Stimulated activated memory B cell treated with anti-CD40 and anti-IgM and Interleukin-4, amounts not matched to agents 10 μg/mL and 1 μg/mL and 100 μg/mL, for 72 hours (primary cell): Measurements from ENCODE around the gene COX7A2.

Experiments
- ATAC-seq: fragments of 150-1000 bp; cut with Tn5 transposase; 2 replicates; pipeline ENCODE4 v1.10.0; 2021
- H3K27ac Mint-ChIP-seq: one replicate; pipeline ENCODE4 v1.8.0; 2022; ENCODE audit warnings: mild to moderate bottlenecking, mixed read lengths
- H3K27me3 Mint-ChIP-seq: one replicate; pipeline ENCODE4 v1.8.0; 2022; ENCODE audit warnings: mixed read lengths
- H3K36me3 Mint-ChIP-seq: one replicate; pipeline ENCODE4 v1.8.0; 2022; ENCODE audit warnings: mixed read lengths
- H3K4me1 Mint-ChIP-seq: one replicate; pipeline ENCODE4 v1.8.0; 2022; ENCODE audit warnings: mixed read lengths
- H3K4me3 Mint-ChIP-seq: one replicate; pipeline ENCODE4 v1.8.0; 2022; ENCODE audit warnings: mild to moderate bottlenecking, moderate library complexity, mixed read lengths
- H3K9me3 Mint-ChIP-seq: one replicate; pipeline ENCODE4 v1.8.0; 2022; ENCODE audit warnings: mixed read lengths

The COX7A2 gene

DNA sequence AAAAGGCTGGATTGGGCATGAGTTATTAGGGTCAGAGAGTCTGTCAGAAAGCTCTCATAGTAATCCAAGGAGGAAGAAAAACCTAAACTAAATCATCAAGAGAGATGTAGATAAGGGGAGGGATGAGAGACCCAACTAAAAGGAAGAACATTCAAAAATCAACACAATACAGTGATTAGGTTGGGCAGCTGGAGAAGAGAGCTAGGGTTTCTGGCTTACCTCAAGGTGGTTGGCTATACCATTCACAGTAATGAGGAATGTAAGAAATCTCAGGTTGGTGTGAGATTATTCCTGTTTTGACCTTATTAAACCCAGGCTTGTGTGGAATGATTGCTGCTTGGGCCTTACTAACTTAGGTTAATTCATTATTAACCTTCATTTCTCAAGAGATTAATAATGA is 6.2 kb upstream of the COX7A2 start:
- Mint-ChIP-seq H3K27ac (no peak overlapping the region), H3K36me3 (peaks cover 17% of the 10 kb centered on the region), H3K4me1 (peaks cover 1% of the 10 kb centered on the region), H3K4me3 (no peak overlapping the region), H3K27me3 (peaks cover 19% of the 10 kb centered on the region), H3K9me3 (no peaks in the 10 kb centered on the region)
- no peak for ATAC-seq

DNA sequence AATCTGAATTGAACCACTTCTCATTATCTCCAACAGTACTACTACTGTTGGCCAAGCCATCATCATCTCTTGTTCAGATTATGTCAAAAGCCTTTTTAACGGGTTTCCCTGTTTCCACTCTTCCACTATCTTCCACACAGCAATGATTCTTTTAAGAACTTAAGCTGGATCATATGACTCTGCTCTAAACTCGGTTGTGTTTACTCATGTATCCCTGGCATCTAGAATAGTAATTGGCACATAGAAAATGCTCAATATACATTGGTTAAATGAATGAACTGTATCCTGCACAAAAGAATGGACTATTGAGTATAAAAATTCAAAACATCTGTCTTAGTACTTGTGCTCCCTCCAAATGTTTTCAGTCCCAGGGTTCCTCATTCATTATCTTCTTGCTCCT is 2.8 kb upstream of the COX7A2 start:
- ATAC-seq: no peak
- Mint-ChIP-seq H3K4me1 (peaks cover 13% of the 10 kb centered on the region), H3K27me3 (peaks cover 19% of the 10 kb centered on the region), H3K27ac (no peak overlapping the region), H3K9me3 (no peaks in the 10 kb centered on the region), H3K4me3 (no peak overlapping the region), H3K36me3 (peaks cover 10% of the 10 kb centered on the region)

DNA sequence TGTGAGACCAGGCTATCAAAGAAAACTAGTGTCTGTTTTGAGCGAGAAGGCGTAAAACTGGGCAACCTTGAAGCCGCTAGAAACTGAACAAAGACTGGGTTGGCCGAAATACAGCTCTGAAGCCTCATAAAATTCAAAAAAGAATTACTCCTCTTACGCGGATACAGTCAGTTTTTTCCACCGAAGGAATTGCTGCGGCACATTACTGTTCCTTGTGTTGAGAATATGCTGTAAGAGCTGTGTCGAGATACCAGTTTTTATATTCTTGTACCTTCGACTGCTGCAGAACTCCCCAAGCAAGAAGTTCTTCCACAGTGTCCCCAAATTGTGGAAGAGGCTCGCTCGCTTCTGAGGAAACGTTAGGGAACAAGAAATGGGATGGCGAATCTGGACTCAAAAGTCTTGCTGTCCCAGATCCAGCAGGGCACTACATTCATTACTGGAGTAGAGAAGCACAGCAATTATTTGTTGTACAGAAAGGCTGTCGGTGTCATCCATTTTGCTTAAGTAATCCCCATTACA is 523 bp upstream of the COX7A2 start:
- Mint-ChIP-seq H3K27ac (peak overlapping the region; percentile 100), H3K27me3 (peaks cover 19% of the 10 kb centered on the region), H3K36me3 (peaks cover 19% of the 10 kb centered on the region), H3K4me3 (peak overlapping the region; percentile 100), H3K4me1 (peaks cover 21% of the 10 kb centered on the region), H3K9me3 (no peaks in the 10 kb centered on the region)
- no peak for ATAC-seq

DNA sequence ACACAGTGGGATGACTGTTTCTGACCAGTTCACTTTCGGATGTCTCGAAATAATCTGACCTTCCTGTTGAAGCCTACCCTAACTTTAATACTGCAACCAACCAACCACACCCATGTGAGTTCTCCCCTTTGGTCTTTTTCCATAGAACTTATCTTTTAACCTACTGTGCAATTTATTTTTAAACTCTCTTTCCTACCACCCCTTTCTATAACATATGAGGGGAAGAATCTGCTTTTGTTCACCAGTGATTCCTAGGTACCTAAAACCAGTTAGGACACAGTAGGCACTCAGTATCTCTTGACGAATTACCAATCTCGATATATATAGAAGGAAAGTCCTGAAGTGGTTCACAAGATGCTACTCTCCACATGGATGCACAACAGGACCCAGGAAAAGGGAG is 7.0 kb downstream of the COX7A2 start:
- no peak for ATAC-seq
- Mint-ChIP-seq H3K27me3 (no peaks in the 10 kb centered on the region), H3K27ac (no peak overlapping the region), H3K4me3 (no peak overlapping the region), H3K9me3 (no peaks in the 10 kb centered on the region), H3K4me1 (peaks cover 10% of the 10 kb centered on the region), H3K36me3 (peaks cover 31% of the 10 kb centered on the region)

DNA sequence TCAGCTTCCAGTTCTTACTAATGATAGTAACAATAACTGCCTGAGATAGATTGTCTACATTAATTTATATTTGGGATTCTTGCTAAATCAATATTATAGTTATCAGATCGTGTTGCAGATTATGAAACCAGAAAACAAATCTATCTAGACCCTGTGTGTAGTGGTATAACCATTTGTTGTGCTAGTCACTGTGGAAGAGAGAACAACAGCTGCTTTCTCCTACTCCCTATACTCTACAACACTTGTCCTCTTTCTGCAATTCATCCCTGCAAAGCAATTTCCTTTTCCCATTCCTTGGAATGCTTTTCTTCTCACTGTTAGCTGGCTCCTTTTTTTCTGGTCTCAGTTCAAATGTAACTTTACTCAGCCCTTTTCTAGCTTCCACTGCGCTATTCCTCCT is 8.3 kb downstream of the COX7A2 start:
- Mint-ChIP-seq H3K4me3 (no peak overlapping the region), H3K9me3 (no peaks in the 10 kb centered on the region), H3K4me1 (no peaks in the 10 kb centered on the region), H3K27ac (no peak overlapping the region), H3K27me3 (no peaks in the 10 kb centered on the region), H3K36me3 (peaks cover 24% of the 10 kb centered on the region)
- ATAC-seq: no peak

DNA sequence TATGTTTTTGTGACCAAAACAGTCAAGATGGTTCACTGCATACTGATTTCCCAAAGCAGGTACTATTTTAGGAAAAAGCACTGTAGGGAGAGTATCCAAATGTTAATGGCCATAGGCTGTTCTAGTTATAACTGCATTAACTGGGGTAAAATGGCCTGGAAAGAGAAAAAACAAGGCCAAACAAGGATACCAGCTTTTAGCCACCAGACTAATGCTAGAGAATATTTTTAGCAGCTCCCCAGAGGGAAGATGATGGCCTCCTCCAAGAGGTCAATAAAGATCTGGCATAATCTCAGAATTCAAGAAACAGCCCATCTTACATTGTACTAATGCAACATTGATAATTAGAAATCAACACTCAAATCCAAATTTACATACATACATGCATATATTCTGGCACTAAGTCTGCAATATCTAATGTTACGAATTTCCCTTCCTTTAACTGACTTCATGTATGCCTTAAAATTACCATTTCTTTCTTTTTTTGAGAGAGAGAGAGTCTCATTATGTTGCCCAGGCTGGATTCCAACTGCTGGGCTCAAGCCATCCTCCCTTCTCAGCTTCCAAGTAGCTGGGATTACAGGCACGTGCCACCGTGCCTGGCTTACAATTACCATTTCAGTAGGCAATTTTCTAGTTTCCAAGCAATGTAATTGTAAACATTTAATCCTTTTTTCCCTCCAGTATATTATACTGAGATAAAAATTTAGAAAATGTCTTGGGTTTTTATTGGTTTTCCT is 9.3 kb downstream of the COX7A2 start:
- no peak overlapping the region for H3K4me3 Mint-ChIP-seq
- no peaks in the 10 kb centered on the region for H3K4me1 Mint-ChIP-seq
- no peak overlapping the region for H3K27ac Mint-ChIP-seq
- H3K27me3 Mint-ChIP-seq: no peaks in the 10 kb centered on the region
- no peaks in the 10 kb centered on the region for H3K9me3 Mint-ChIP-seq
- ATAC-seq: no peak
- peaks cover 18% of the 10 kb centered on the region for H3K36me3 Mint-ChIP-seq

DNA sequence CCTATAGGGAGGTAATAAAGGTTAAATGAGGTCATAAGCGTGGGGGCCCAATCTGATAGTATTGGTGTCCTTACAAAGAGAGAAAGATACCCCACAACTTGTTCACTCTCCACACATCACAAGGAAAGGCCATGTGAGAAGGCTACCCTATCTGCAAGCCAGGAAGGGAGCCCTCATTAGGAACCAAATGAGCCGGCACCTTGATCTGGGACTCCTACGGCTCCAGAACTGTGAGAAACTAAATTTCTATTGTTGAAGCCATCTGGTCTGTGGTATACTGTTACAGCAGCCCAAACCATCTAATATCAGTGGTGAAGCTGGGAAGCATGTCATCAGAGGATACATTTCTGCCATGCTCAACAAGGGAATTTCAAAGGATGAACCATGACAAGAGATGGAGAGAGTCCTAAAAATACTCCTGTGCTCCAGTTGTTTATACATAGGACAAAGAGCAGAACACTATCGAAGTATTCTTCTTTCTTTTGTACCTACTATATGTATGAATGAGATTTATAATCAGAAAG is 10.4 kb downstream of the COX7A2 start:
- H3K9me3 Mint-ChIP-seq: no peaks in the 10 kb centered on the region
- no peak overlapping the region for H3K4me3 Mint-ChIP-seq
- no peak overlapping the region for H3K27ac Mint-ChIP-seq
- no peak for ATAC-seq
- H3K27me3 Mint-ChIP-seq: no peaks in the 10 kb centered on the region
- no peaks in the 10 kb centered on the region for H3K4me1 Mint-ChIP-seq
- H3K36me3 Mint-ChIP-seq: peaks cover 18% of the 10 kb centered on the region

DNA sequence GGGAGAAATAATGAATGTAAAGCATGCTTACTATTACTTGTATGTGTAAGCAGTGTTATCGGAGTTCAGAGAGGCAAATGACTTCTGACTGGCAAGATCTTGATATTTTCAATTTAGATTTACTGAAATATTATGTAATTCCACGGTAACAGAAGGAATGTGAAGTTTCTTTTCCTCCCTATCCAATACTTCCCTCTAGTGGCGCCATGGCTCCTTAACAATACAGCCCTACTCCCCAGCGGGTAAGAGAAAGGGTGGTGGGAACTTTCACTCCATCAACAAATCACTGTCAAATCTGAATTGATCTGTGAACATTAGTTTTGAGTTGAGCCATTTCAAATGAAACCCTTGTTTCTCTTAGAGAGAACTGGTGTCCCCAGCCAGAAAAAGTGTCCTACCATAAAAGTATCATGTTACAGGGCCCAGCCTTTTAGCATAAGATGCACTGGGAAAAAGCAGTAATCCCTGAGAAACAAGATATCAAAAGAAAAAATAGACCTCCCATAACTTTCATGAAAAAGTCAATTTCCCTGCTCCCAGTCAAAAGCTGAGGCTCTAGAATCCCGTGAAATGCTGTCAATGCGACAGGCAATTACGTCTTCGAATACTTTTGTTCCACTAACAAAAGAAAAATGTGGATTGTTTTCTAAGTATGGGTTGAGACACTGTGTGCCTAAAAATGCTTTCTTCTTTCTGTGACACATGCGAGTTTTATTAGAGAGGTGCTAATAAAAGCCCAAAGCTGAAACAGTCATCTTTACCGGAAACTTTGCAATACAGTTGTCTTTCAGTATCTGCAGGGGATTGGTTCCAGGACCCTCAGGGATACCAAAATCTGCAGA is 12.9 kb downstream of the COX7A2 start:
- Mint-ChIP-seq H3K36me3 (no peaks in the 10 kb centered on the region), H3K27me3 (no peaks in the 10 kb centered on the region), H3K4me1 (no peaks in the 10 kb centered on the region), H3K27ac (no peak overlapping the region), H3K4me3 (no peak overlapping the region), H3K9me3 (no peaks in the 10 kb centered on the region)
- ATAC-seq: no peak

DNA sequence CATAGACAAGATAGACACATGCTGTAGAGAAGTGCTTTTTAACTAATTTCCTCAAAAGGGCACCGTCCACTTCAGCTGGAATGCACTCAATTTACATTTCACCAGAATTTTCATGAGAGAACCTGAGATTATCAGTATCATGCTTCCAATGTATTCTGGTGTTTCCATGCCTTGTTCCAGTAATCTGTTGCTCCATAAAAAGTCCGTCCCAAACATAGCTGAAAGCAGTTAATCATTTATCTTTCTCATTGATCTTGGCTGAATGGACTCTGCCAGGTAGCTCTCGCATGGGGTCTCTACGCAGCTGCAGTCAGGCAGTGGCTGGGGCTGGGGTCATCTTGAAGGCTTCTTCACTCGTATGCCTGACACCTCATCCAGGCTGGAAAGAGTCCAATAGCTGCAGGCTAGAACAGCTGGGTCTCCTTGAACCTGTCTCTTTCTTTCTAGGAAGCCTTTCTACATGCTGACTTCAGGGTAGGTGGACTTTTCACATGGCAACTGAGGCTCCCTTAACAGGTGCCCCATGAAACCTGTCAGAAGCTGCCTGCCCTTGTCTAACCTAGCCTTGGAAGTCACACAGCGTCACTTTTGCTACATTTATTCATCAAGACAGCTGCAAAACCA is 19.2 kb downstream of the COX7A2 start:
- Mint-ChIP-seq H3K4me1 (no peaks in the 10 kb centered on the region), H3K9me3 (no peaks in the 10 kb centered on the region), H3K36me3 (no peaks in the 10 kb centered on the region), H3K27me3 (peaks cover 30% of the 10 kb centered on the region), H3K27ac (no peak overlapping the region), H3K4me3 (no peak overlapping the region)
- no peak for ATAC-seq

DNA sequence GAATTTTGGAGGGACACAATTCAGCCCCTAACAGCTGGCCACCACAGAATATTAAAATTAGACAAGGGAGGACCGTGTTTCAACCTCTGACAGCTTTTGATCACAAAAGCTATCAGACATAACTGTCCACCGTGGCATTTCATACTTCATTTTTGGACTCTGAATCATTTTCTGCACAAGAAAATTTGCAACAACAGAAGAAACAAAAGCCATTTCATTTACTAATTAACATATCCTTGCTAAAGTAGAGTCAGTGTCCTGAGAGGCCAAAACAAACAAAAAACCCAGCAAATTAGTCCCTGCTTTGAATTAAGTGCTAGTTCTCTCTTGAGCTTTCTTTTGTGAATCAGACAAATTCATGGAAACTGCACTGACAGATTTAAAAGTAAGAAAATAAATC is 20.2 kb downstream of the COX7A2 start:
- Mint-ChIP-seq H3K36me3 (no peaks in the 10 kb centered on the region), H3K4me3 (no peak overlapping the region), H3K4me1 (no peaks in the 10 kb centered on the region), H3K27ac (no peak overlapping the region), H3K9me3 (no peaks in the 10 kb centered on the region), H3K27me3 (peaks cover 30% of the 10 kb centered on the region)
- ATAC-seq: no peak

DNA sequence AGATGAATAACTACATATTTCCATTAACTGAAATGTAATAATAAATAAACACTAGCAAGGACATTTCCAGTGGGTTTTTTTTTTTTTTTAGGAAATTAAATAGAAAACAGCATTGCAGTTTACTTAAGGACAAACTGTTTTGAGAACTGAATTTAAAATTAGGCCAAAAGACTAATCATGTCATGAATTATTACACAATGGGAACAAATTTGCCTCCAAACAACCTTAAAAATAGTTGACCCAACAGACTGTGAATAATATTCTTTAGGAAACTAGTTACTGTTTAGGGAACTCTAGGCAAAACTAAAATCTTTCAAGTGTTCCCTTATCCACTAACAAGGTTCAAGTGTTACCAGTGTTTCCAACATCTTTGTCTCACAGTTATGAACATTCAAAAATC is 21.3 kb downstream of the COX7A2 start:
- H3K4me3 Mint-ChIP-seq: no peak overlapping the region
- H3K27me3 Mint-ChIP-seq: peaks cover 39% of the 10 kb centered on the region
- peaks cover 6% of the 10 kb centered on the region for H3K4me1 Mint-ChIP-seq
- no peaks in the 10 kb centered on the region for H3K9me3 Mint-ChIP-seq
- H3K27ac Mint-ChIP-seq: no peak overlapping the region
- no peaks in the 10 kb centered on the region for H3K36me3 Mint-ChIP-seq
- ATAC-seq: no peak

DNA sequence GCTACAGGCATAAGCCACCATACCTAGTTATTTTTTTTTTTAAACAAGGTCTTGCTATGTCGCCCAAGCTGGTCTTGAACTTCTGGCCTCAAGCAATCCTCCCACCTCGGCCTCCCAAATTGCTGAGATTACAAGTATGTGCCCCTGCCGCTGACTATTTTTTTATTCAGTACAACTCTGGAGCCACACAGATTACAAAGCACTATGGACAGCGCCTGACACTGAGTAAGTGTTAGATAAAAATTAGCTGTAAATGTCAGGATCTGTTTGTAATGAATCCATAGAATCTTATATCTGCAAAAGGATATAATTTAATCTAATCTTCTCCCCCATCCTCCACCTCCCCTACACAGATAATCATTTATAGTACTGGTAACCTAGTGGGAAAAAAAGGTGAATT is 22.5 kb downstream of the COX7A2 start:
- Mint-ChIP-seq H3K27ac (no peak overlapping the region), H3K27me3 (peaks cover 40% of the 10 kb centered on the region), H3K4me1 (peaks cover 9% of the 10 kb centered on the region), H3K4me3 (no peak overlapping the region), H3K36me3 (no peaks in the 10 kb centered on the region), H3K9me3 (no peaks in the 10 kb centered on the region)
- ATAC-seq: no peak

DNA sequence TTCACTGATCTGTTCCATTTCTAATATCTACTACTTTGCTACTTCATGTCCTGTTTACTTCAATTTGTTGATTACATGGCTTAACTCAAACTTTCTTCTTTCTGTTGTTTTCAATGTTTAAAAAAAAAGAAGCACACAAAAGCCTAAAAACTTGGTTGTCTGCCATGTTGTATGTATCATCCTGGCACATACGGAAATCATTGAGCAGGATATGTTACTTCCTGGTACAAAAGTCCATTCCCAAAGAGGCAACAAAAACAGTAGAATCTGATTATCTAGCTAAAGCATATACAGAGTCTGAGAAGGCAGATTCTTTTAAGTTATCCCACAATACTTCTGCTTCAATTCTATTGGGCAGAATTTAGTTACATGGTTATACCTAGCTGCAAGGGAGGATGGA is 23.2 kb downstream of the COX7A2 start:
- Mint-ChIP-seq H3K27me3 (peaks cover 40% of the 10 kb centered on the region), H3K4me1 (peaks cover 9% of the 10 kb centered on the region), H3K4me3 (no peak overlapping the region), H3K9me3 (no peaks in the 10 kb centered on the region), H3K27ac (no peak overlapping the region), H3K36me3 (no peaks in the 10 kb centered on the region)
- no peak for ATAC-seq

DNA sequence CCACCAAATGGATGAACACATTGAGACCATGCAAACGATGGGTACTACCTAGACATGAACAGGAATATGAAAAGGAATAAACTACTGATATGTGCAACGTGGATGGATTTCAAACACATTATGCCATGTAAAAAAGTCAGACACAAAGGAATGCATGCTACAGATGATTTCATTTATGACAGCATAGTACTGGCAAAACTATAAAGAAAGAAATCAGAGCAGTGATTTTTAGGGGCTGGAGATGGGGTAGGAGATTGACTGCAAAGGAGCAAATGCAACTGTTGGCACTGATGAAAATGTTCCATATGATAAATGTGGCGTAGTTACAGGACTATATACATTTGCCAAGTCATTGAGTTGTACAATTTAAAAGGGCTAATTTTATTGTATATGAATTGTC is 24.3 kb downstream of the COX7A2 start:
- Mint-ChIP-seq H3K36me3 (no peaks in the 10 kb centered on the region), H3K9me3 (no peaks in the 10 kb centered on the region), H3K4me3 (no peak overlapping the region), H3K27me3 (peaks cover 29% of the 10 kb centered on the region), H3K4me1 (peaks cover 9% of the 10 kb centered on the region), H3K27ac (no peak overlapping the region)
- no peak for ATAC-seq

DNA sequence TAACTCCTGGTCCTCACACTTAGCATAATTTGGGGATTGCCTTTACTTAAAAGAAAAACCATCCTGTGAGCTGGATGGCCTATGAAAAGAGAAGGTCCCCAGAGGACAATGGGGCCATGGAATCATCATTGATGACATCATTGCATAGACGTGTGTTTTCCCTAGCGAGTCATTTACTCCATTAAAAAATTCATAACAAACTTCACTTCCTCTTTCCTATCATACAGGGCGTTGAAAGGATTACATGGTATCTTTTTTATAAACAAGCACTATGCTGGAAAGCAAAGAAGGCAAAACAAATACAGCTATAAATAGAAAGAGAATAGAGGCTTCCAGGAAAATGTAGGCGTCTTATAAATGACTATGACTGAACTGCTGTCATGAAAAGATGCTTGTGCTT is 26.4 kb downstream of the COX7A2 start:
- ATAC-seq: peak; percentile 70
- peaks cover 23% of the 10 kb centered on the region for H3K27me3 Mint-ChIP-seq
- H3K27ac Mint-ChIP-seq: peak overlapping the region; percentile 2
- peaks cover 9% of the 10 kb centered on the region for H3K4me1 Mint-ChIP-seq
- no peaks in the 10 kb centered on the region for H3K36me3 Mint-ChIP-seq
- H3K4me3 Mint-ChIP-seq: no peak overlapping the region
- H3K9me3 Mint-ChIP-seq: no peaks in the 10 kb centered on the region
